K562 (cell line): ENCODE results near the gene SCGB1D4. TPM values are rescaled to one million over a fixed set of nuclear protein-coding genes. Genes with fewer than 3 reads are reported as not detected.

Source experiments
- CEBPB ChIP-seq: fragments of 450-650 bp; IDR thresholded peaks from 2 replicates; pipeline ENCODE4 v1.6.1; 2016; ENCODE audit warnings: missing genetic modification characterization, missing compliant biosample characterization
- CUX1 ChIP-seq: fragments of 200-800 bp; sonication (Bioruptor generic); IDR thresholded peaks from 2 replicates; pipeline ENCODE4 v1.6.1; 2016; ENCODE audit warnings: missing genetic modification characterization, missing compliant biosample characterization
- EP300 ChIP-seq: IDR thresholded peaks from 2 replicates; pipeline ENCODE4 v1.6.1; 2012; ENCODE audit warnings: low read length, improper control_type of control experiment
- FOXM1 ChIP-seq, 2 experiments: fragments of 450-650 bp in 1 of 2; sonication (generic) in 1 of 2; formaldehyde crosslinking in 1 of 2; IDR thresholded peaks; 2 replicates each; pipeline versions ENCODE4 v1.6.1 to v1.9.0; 2017 to 2022; ENCODE audit warnings: low read depth in 2 of 2, mild to moderate bottlenecking in 2 of 2, missing genetic modification reagents in 1 of 2, moderate library complexity in 1 of 2
- GABPB1 ChIP-seq: sonication (generic); formaldehyde crosslinking; IDR thresholded peaks from 2 replicates; pipeline ENCODE4 v1.8.0; 2022; ENCODE audit warnings: mild to moderate bottlenecking, missing genetic modification reagents
- HDAC1 ChIP-seq, 2 experiments: fragments of 450-650 bp; IDR thresholded peaks; 2 replicates each; pipeline ENCODE4 v1.6.1; 2016 to 2017; ENCODE audit warnings: inconsistent platforms in 1 of 2, mild to moderate bottlenecking in 1 of 2, moderate library complexity in 1 of 2
- HNRNPLL ChIP-seq: fragments of 200-400 bp; formaldehyde crosslinking; IDR thresholded peaks from 2 replicates; pipeline ENCODE4 v1.6.1; 2017; ENCODE audit warnings: low read length, low read depth, mild to moderate bottlenecking; ENCODE audit not compliant: poor library complexity, severe bottlenecking
- MYBL2 ChIP-seq, 2 experiments: fragments of 450-650 bp in 1 of 2; sonication (generic) in 1 of 2; formaldehyde crosslinking in 1 of 2; IDR thresholded peaks; 2 replicates each; pipeline versions ENCODE4 v1.6.1 to v1.8.1; 2017 to 2022; ENCODE audit warnings: borderline replicate concordance in 1 of 2, inconsistent platforms in 1 of 2, low read depth in 1 of 2, mild to moderate bottlenecking in 1 of 2, missing genetic modification reagents in 1 of 2, moderate library complexity in 1 of 2
- MYC ChIP-seq, 2 experiments: fragments of 250-450 bp in 1 of 2; sonication (Bioruptor Pico) in 1 of 2; IDR thresholded peaks; 2 replicates each; pipeline versions ENCODE4 v1.5.1 to v1.6.1; 2012 to 2021; ENCODE audit warnings: low read depth in 2 of 2, borderline replicate concordance in 1 of 2, improper control_type of control experiment in 1 of 2, low read length in 1 of 2, mild to moderate bottlenecking in 1 of 2, moderate library complexity in 1 of 2
- SIRT6 ChIP-seq: IDR thresholded peaks from one replicate; pipeline ENCODE4 v1.6.1; 2012; ENCODE audit warnings: low read depth, mild to moderate bottlenecking, control low read depth, inconsistent platforms, low read length, moderate library complexity
- ZNF184 ChIP-seq: sonication (generic); formaldehyde crosslinking; IDR thresholded peaks from 2 replicates; pipeline ENCODE4 v1.5.0; 2020; ENCODE audit warnings: missing genetic modification reagents
- polyA plus RNA-seq, 8 experiments: library from polyadenylated mRNA; depleted of rRNA in 4 of 8; stranded (reverse) in 5 of 8; unstranded in 3 of 8; fragments of >200 nt; fragmentation: Nextera tagmentation in 2 of 8; fragmentation: Illumina TruSeq in 1 of 8; extraction: Ambion mirVana in 2 of 8; extraction: Trizol in 1 of 8; gene quantifications; 2 replicates each; pipeline versions ENCODE4 v1.2.1 to v1.2.3, GENCODE V29; 2011 to 2014; ENCODE audit warnings: inconsistent platforms in 1 of 8, missing spikeins in 1 of 8
- total RNA-seq, 7 experiments: library from RNA; depleted of rRNA in 6 of 7; stranded (reverse); fragments of >200 nt in 6 of 7; fragmentation: Illumina TruSeq in 2 of 7; extraction: Trizol in 2 of 7; gene quantifications; 2 replicates each; pipeline versions ENCODE4 v1.2.1 to v1.2.3, GENCODE V29; 2011 to 2021; ENCODE audit warnings: low replicate concordance in 1 of 7
- TF ChIP-seq, protein P1 (sequence below): sonication (generic); formaldehyde crosslinking; IDR thresholded peaks from 2 replicates; pipeline ENCODE4 v1.8.1; 2023; ENCODE audit warnings: mild to moderate bottlenecking, missing genetic modification reagents
- TF ChIP-seq, protein P2 (sequence below): conservative IDR thresholded peaks from 2 replicates; pipeline ENCODE4 v1.6.1; 2011; ENCODE audit warnings: low read depth, mild to moderate bottlenecking, low read length; ENCODE audit not compliant: control insufficient read depth

SCGB1D4 gene
- total and polyA plus RNA-seq, 9 of the 15 experiments (the other 6 are each of a cell fraction or from before 2014, with no cell fraction given) = not detected

GRCh38 chr11:62337303-62338181 lies 38.7 kb upstream of the SCGB1D4 start, which contains the start of gene ASRGL1 (continued):
- TF ChIP-seq, protein P1, sequence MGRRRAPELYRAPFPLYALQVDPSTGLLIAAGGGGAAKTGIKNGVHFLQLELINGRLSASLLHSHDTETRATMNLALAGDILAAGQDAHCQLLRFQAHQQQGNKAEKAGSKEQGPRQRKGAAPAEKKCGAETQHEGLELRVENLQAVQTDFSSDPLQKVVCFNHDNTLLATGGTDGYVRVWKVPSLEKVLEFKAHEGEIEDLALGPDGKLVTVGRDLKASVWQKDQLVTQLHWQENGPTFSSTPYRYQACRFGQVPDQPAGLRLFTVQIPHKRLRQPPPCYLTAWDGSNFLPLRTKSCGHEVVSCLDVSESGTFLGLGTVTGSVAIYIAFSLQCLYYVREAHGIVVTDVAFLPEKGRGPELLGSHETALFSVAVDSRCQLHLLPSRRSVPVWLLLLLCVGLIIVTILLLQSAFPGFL (CRISPR knock-in tag) = 0 out of 2 replicates have a peak, but pooled peaks have one; percentile 58
- no peak for TF ChIP-seq MYBL2 (IDR thresholded peaks at IDR 0.05; ENCODE audit: low read depth)
- TF ChIP-seq MYBL2 (CRISPR knock-in tag; IDR thresholded peaks at IDR 0.05; ENCODE audit: borderline replicate concordance) = no peak
- TF ChIP-seq, protein P2, sequence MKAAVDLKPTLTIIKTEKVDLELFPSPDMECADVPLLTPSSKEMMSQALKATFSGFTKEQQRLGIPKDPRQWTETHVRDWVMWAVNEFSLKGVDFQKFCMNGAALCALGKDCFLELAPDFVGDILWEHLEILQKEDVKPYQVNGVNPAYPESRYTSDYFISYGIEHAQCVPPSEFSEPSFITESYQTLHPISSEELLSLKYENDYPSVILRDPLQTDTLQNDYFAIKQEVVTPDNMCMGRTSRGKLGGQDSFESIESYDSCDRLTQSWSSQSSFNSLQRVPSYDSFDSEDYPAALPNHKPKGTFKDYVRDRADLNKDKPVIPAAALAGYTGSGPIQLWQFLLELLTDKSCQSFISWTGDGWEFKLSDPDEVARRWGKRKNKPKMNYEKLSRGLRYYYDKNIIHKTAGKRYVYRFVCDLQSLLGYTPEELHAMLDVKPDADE = no peak
- TF ChIP-seq MYC (IDR thresholded peaks at IDR 0.05; ENCODE audit: low read depth, low read length) = peak; percentile 43; the same call in 1 of the 2 replicates
- TF ChIP-seq MYC (CRISPR knock-in tag; IDR thresholded peaks at IDR 0.05; ENCODE audit: borderline replicate concordance, low read depth) = no peak
- peak; percentile 72 for TF ChIP-seq GABPB1 (CRISPR knock-in tag)
- no peak for TF ChIP-seq CUX1
- no peak for TF ChIP-seq EP300
- no peak for TF ChIP-seq ZNF184 (CRISPR knock-in tag)
- no peak; a peak in 1 of 4 replicates for TF ChIP-seq HDAC1 (IDR thresholded peaks at IDR 0.05)
- no peak for TF ChIP-seq SIRT6
- no peak for TF ChIP-seq FOXM1 (IDR thresholded peaks at IDR 0.05; ENCODE audit: low read depth)
- TF ChIP-seq FOXM1 (CRISPR knock-in tag; IDR thresholded peaks at IDR 0.05; ENCODE audit: low read depth) = no peak
- TF ChIP-seq HNRNPLL = peak; percentile 51
- TF ChIP-seq CEBPB (tag) = no peak
